ENCODE results near the gene RFX6. TPM values are rescaled to one million over a fixed set of nuclear protein-coding genes. Genes with fewer than 3 reads are reported as not detected.
A peak's percentile ranks its signal among the peaks of the same experiment; 100 is the strongest.
"Not testable (repeated sequence)": the region's sequence is repeated elsewhere in the genome, so short reads cannot be mapped to it uniquely, and the experiment has no call there.

RFX6 gene, protein sequence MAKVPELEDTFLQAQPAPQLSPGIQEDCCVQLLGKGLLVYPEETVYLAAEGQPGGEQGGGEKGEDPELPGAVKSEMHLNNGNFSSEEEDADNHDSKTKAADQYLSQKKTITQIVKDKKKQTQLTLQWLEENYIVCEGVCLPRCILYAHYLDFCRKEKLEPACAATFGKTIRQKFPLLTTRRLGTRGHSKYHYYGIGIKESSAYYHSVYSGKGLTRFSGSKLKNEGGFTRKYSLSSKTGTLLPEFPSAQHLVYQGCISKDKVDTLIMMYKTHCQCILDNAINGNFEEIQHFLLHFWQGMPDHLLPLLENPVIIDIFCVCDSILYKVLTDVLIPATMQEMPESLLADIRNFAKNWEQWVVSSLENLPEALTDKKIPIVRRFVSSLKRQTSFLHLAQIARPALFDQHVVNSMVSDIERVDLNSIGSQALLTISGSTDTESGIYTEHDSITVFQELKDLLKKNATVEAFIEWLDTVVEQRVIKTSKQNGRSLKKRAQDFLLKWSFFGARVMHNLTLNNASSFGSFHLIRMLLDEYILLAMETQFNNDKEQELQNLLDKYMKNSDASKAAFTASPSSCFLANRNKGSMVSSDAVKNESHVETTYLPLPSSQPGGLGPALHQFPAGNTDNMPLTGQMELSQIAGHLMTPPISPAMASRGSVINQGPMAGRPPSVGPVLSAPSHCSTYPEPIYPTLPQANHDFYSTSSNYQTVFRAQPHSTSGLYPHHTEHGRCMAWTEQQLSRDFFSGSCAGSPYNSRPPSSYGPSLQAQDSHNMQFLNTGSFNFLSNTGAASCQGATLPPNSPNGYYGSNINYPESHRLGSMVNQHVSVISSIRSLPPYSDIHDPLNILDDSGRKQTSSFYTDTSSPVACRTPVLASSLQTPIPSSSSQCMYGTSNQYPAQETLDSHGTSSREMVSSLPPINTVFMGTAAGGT
- total RNA-seq (not detected), polyA plus RNA-seq (not detected)
- long read RNA-seq, donor 1 = 0 reads
- long read RNA-seq, donor 2 = 0 reads

- 2 to 8% (median 4%) methylated on average over 31 to 73 of the region's 73 CpGs for WGBS, 5 donors
- Histone ChIP-seq H3K36me3 (no peaks in the 10 kb centered on the region), H3K4me1 (peaks cover 0 to 15% (median 11%) of the 10 kb centered on the region in 6 donors), H3K27me3 (replicated peaks in 1 of 7) (peaks cover 0 to 71% (median 30%) of the 10 kb centered on the region in 7 donors), H3K27ac (no peak within 1 kb of the TSS), H3K9me3 (peaks cover 0 to 11% (median 0%) of the 10 kb centered on the region in 8 donors), H3K4me3 (peak within 1 kb of the TSS in 6 of 8 donors; percentile 15 to 55 (median 20))
- TF ChIP-seq POLR2AphosphoS5 (IDR thresholded peaks at IDR 0.05) (no peak), POLR2A (IDR thresholded peaks at IDR 0.05) (no peak)
- TF ChIP-seq, protein P1, sequence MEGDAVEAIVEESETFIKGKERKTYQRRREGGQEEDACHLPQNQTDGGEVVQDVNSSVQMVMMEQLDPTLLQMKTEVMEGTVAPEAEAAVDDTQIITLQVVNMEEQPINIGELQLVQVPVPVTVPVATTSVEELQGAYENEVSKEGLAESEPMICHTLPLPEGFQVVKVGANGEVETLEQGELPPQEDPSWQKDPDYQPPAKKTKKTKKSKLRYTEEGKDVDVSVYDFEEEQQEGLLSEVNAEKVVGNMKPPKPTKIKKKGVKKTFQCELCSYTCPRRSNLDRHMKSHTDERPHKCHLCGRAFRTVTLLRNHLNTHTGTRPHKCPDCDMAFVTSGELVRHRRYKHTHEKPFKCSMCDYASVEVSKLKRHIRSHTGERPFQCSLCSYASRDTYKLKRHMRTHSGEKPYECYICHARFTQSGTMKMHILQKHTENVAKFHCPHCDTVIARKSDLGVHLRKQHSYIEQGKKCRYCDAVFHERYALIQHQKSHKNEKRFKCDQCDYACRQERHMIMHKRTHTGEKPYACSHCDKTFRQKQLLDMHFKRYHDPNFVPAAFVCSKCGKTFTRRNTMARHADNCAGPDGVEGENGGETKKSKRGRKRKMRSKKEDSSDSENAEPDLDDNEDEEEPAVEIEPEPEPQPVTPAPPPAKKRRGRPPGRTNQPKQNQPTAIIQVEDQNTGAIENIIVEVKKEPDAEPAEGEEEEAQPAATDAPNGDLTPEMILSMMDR (IDR thresholded peaks at IDR 0.05 in 8 of 11, conservative IDR thresholded peaks at IDR 0.05 in 3 of 11) = no peak
- intact Hi-C loops (cut with DNase I; ENCODE audit: low total_unique reads) = no loop called here
- DNase-seq = no peak
Observed at GRCh38 chr6:116876635-116877611, at the start of gene RFX6. Gene RFX6 (plus strand): TSS chr6:116877242. CDS start chr6:116877276, 34 bp downstream.

DNA sequence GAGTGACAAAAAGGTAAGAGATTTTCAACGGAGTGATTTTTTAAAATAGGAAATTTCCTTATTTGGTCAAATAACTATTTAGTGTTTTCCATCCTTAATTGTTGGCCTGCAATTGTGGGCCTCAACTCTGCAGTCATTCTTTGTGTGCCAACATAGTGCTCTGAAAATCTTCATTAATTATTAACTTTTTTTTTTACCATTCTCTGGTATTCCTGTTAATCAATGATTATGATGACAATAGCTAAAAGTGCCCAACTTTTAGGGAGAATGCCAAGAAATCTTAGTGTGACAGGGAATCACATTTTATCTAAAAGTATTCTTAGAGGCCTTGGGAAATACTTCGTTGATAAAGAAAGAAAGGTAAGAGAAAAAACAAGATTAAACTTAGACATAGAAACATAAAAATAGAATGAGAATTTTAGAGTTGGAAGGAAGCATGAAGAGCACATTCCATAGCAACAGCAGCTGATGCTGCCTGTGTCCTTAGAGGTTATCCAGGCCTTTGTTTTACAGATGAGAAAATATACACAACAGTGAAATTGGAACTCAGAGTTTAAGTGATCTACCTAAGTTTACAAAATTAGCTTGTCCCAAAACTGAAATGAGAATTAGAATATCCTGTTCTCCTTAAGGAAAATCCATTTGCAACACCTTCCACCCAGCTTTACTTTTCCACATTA is 49.3 kb upstream of the RFX6 start:
- WGBS, 5 donors = 58 to 70% (median 60%) methylated on average over 2 of the region's 2 CpGs
- DNase-seq = no peak
- Histone ChIP-seq H3K27me3 (replicated peaks in 1 of 7) (no peaks in the 10 kb centered on the region), H3K36me3 (no peaks in the 10 kb centered on the region), H3K27ac (no peak overlapping the region), H3K4me1 (no peaks in the 10 kb centered on the region), H3K4me3 (no peak overlapping the region), H3K9me3 (peaks cover 0 to 20% (median 11%) of the 10 kb centered on the region in 8 donors)
- intact Hi-C loops (cut with DNase I; ENCODE audit: low total_unique reads) = no loop called here
- TF ChIP-seq POLR2A (IDR thresholded peaks at IDR 0.05) = no peak
- TF ChIP-seq POLR2AphosphoS5 (IDR thresholded peaks at IDR 0.05) = no peak
- TF ChIP-seq, protein P1 (IDR thresholded peaks at IDR 0.05 in 8 of 11, conservative IDR thresholded peaks at IDR 0.05 in 3 of 11) = no peak

DNA sequence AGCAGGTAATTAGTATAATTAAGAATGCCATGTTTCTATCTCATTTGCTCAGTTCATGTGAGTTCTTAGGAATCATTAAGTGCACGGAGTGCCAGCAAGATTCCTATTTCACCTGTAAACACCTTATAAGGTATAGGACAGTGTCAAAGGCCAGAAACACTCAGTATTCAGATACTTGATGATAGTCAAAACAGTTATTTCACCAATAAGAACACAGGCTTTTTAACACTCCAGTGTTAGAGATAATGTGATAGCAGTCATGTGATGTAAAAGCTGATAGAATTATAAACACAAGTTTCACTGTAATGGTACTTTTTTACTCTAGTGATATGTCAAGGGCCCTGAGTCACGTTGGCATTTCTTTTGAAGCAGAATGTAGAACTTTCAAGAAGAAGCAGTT is 48.1 kb upstream of the RFX6 start, which contains the start of gene GPRC6A:
GPRC6A (minus strand) TSS at position 101 of the 400 bp plus-strand sequence; CDS start at position 31, 70 bp downstream.
- TF ChIP-seq, protein P1 (IDR thresholded peaks at IDR 0.05 in 8 of 11, conservative IDR thresholded peaks at IDR 0.05 in 3 of 11) = no peak

GRCh38 chr6:116834526-116834925 is 42.5 kb upstream of the RFX6 start:
- H3K4me1 ChIP-seq; DNase-seq; H3K36me3 ChIP-seq; H3K9me3 ChIP-seq; intact Hi-C loops (cut with DNase I; ENCODE audit: low total_unique reads); H3K27me3 ChIP-seq (replicated peaks in 1 of 7); H3K4me3 ChIP-seq; H3K27ac ChIP-seq: not testable (repeated sequence)
- 83 to 95% (median 92%) methylated on average over 2 of the region's 2 CpGs for WGBS, 5 donors

More for the DNA sequence above, 48.1 kb upstream of the RFX6 start, which contains the start of gene GPRC6A:
- intact Hi-C loops (cut with DNase I; ENCODE audit: low total_unique reads) = no loop called here
- H3K4me1 ChIP-seq = no peaks in the 10 kb centered on the region
- no peaks in the 10 kb centered on the region for H3K27me3 ChIP-seq (replicated peaks in 1 of 7)
- DNase-seq = no peak
- 64 to 78% (median 71%) methylated on average over 2 of the region's 2 CpGs for WGBS, 5 donors
- H3K4me3 ChIP-seq = no peak within 1 kb of the TSS
- no peak within 1 kb of the TSS for H3K27ac ChIP-seq
- H3K36me3 ChIP-seq = no peaks in the 10 kb centered on the region
- H3K9me3 ChIP-seq = peaks cover 0 to 7% (median under 1%) of the 10 kb centered on the region in 8 donors

Measured in spleen (tissue), 13 donors.